Fibroblast of lung (primary cell): Measurements from ENCODE around the gene TEX2. TPM values are rescaled to one million over a fixed set of nuclear protein-coding genes. Genes with fewer than 3 reads are reported as not detected.
"Not testable (repeated sequence)": the region's sequence is repeated elsewhere in the genome, so short reads cannot be mapped to it uniquely, and the experiment has no call there.

Experiments
- DNase-seq, 2 donors: peaks; one replicate each; pipeline versions ENCODE4 v3.0.0 to v3.0.0-alpha.2; 2010; ENCODE audit warnings: low read depth in 2 of 2
- H2AFZ ChIP-seq: 2 replicates; pipeline ENCODE4 v1.5.1; 2012; ENCODE audit warnings: low read length, control low read depth, inconsistent platforms
- H3K27ac ChIP-seq: 2 replicates; pipeline ENCODE4 v1.5.1; 2011; ENCODE audit warnings: low read length, control low read depth; ENCODE audit not compliant: insufficient read depth
- H3K27me3 ChIP-seq: 2 replicates; pipeline ENCODE4 v1.5.1; 2011; ENCODE audit warnings: mild to moderate bottlenecking, low read length; ENCODE audit not compliant: control insufficient read depth, insufficient read depth
- H3K36me3 ChIP-seq: 2 replicates; pipeline ENCODE4 v1.5.1; 2011; ENCODE audit warnings: low read length; ENCODE audit not compliant: control insufficient read depth, insufficient read depth
- H3K4me1 ChIP-seq: 2 replicates; pipeline ENCODE4 v1.5.1; 2011; ENCODE audit warnings: low read length; ENCODE audit not compliant: control insufficient read depth, insufficient read depth; ENCODE audit errors: extremely low read depth
- H3K4me2 ChIP-seq: 2 replicates; pipeline ENCODE4 v1.5.1; 2011; ENCODE audit warnings: low read length, control low read depth; ENCODE audit not compliant: insufficient read depth; ENCODE audit errors: extremely low read depth
- H3K4me3 ChIP-seq, 4 experiments: fragments of 200-600 bp in 1 of 4; sonication (generic) in 1 of 4; replicated peaks in 1 of 4; 2 replicates each; pipeline ENCODE4 v1.5.1; 2011 to 2016; ENCODE audit warnings: low read length in 4 of 4, low read depth in 3 of 4, mild to moderate bottlenecking in 3 of 4, control low read depth in 2 of 4, inconsistent platforms in 1 of 4, mixed read lengths in 1 of 4; ENCODE audit not compliant: insufficient read depth in 1 of 4; ENCODE audit errors: control extremely low read depth in 1 of 4
- H3K79me2 ChIP-seq: 2 replicates; pipeline ENCODE4 v1.5.1; 2012; ENCODE audit warnings: mild to moderate bottlenecking, low read length, inconsistent platforms; ENCODE audit not compliant: control insufficient read depth, insufficient read depth
- H3K9ac ChIP-seq: 2 replicates; pipeline ENCODE4 v1.5.1; 2011; ENCODE audit warnings: mild to moderate bottlenecking, low read length, control low read depth; ENCODE audit not compliant: insufficient read depth
- H3K9me3 ChIP-seq: 2 replicates; pipeline ENCODE4 v1.5.1; 2012; ENCODE audit warnings: low read depth, low read length; ENCODE audit not compliant: control insufficient read depth, insufficient read depth
- H4K20me1 ChIP-seq: 2 replicates; pipeline ENCODE4 v1.5.1; 2011; ENCODE audit warnings: low read length; ENCODE audit not compliant: control insufficient read depth, insufficient read depth; ENCODE audit errors: extremely low read depth
- CTCF ChIP-seq, 2 donors: IDR thresholded peaks in 1 of 2; conservative IDR thresholded peaks in 1 of 2; 1 replicate in 1 of 2; 2 replicates in 1 of 2; pipeline ENCODE4 v1.5.1; 2011 to 2012; ENCODE audit warnings: low read length in 2 of 2, control low read depth in 1 of 2, inconsistent platforms in 1 of 2, low read depth in 1 of 2, mild to moderate bottlenecking in 1 of 2
- EZH2 ChIP-seq: IDR thresholded peaks from 2 replicates; pipeline ENCODE4 v1.5.1; 2012; ENCODE audit warnings: low read length, control low read depth, mild to moderate bottlenecking; ENCODE audit errors: missing control alignments
- polyA plus RNA-seq, 2 donors: library from polyadenylated mRNA; depleted of rRNA in 1 of 2; stranded (reverse) in 1 of 2; unstranded in 1 of 2; fragments of >200 nt; gene quantifications; 2 replicates each; pipeline ENCODE4 v1.2.1, GENCODE V29; 2011 to 2012; ENCODE audit warnings: missing spikeins in 1 of 2
- total RNA-seq: library from RNA; depleted of rRNA; stranded (reverse); fragments of >200 nt; gene quantifications from 2 replicates; pipeline ENCODE4 v1.2.1, GENCODE V29; 2014

Gene TEX2
- total and polyA plus RNA-seq, 2 donors (not counting 1 experiment from before 2014, with no cell fraction given): 18.6 to 33.4 TPM

- TF ChIP-seq CTCF (conservative IDR thresholded peaks at IDR 0.05 in 1 of 2, IDR thresholded peaks at IDR 0.05 in 1 of 2; ENCODE audit: low read depth in 1 of 2, low read length in 2 of 2) (no peak), EZH2 (no peak)
- H3K4me1 ChIP-seq: peaks cover 6% of the 10 kb centered on the region
- H3K27me3 ChIP-seq: no peaks in the 10 kb centered on the region
- H3K9me3 ChIP-seq: no peaks in the 10 kb centered on the region
- no peaks in the 10 kb centered on the region for H3K79me2 ChIP-seq
- H3K9ac ChIP-seq: no peak overlapping the region
- DNase-seq: no peak
- no peaks in the 10 kb centered on the region for H4K20me1 ChIP-seq
- no peak overlapping the region for H3K27ac ChIP-seq
- no peaks in the 10 kb centered on the region for H3K36me3 ChIP-seq
- H3K4me3 ChIP-seq: no peak overlapping the region
- H3K4me2 ChIP-seq: no peak overlapping the region
- H2AFZ ChIP-seq: no peak overlapping the region
Measured at GRCh38 chr17:64170286-64170685, 92.8 kb downstream of the TEX2 start.

GRCh38 chr17:64167666-64168065 lies 95.4 kb downstream of the TEX2 start:
- H3K27me3 ChIP-seq, H2AFZ ChIP-seq, DNase-seq, H3K4me2 ChIP-seq, H4K20me1 ChIP-seq, H3K9ac ChIP-seq, H3K27ac ChIP-seq, H3K9me3 ChIP-seq, H3K4me1 ChIP-seq, H3K79me2 ChIP-seq, H3K4me3 ChIP-seq, H3K36me3 ChIP-seq: not testable (repeated sequence)

GRCh38 chr17:64166876-64167275 lies 96.2 kb downstream of the TEX2 start:
- no peaks in the 10 kb centered on the region for H3K79me2 ChIP-seq
- H4K20me1 ChIP-seq: no peaks in the 10 kb centered on the region
- H3K4me3 ChIP-seq: no peak overlapping the region
- no peak for DNase-seq
- H3K27ac ChIP-seq: no peak overlapping the region
- H3K36me3 ChIP-seq: no peaks in the 10 kb centered on the region
- no peaks in the 10 kb centered on the region for H3K27me3 ChIP-seq
- TF ChIP-seq EZH2 (no peak), CTCF (conservative IDR thresholded peaks at IDR 0.05 in 1 of 2, IDR thresholded peaks at IDR 0.05 in 1 of 2; ENCODE audit: low read depth in 1 of 2, low read length in 2 of 2) (no peak)
- H3K9ac ChIP-seq: no peak overlapping the region
- no peak overlapping the region for H3K4me2 ChIP-seq
- no peaks in the 10 kb centered on the region for H3K9me3 ChIP-seq
- no peak overlapping the region for H2AFZ ChIP-seq
- no peaks in the 10 kb centered on the region for H3K4me1 ChIP-seq
